Cardiac ventricle fibroblast (primary cell): ENCODE data around the gene FUT4. TPM values are rescaled to one million over a fixed set of nuclear protein-coding genes. Genes with fewer than 3 reads are reported as not detected.

Experiments used
- total RNA-seq: library from RNA; depleted of rRNA; stranded (reverse); fragments of >200 nt; gene quantifications from 2 replicates; pipeline ENCODE4 v1.2.3, GENCODE V29; 2015

Gene FUT4
- 4.2 and 5.2 TPM in 2 replicates for total RNA-seq

DNA sequence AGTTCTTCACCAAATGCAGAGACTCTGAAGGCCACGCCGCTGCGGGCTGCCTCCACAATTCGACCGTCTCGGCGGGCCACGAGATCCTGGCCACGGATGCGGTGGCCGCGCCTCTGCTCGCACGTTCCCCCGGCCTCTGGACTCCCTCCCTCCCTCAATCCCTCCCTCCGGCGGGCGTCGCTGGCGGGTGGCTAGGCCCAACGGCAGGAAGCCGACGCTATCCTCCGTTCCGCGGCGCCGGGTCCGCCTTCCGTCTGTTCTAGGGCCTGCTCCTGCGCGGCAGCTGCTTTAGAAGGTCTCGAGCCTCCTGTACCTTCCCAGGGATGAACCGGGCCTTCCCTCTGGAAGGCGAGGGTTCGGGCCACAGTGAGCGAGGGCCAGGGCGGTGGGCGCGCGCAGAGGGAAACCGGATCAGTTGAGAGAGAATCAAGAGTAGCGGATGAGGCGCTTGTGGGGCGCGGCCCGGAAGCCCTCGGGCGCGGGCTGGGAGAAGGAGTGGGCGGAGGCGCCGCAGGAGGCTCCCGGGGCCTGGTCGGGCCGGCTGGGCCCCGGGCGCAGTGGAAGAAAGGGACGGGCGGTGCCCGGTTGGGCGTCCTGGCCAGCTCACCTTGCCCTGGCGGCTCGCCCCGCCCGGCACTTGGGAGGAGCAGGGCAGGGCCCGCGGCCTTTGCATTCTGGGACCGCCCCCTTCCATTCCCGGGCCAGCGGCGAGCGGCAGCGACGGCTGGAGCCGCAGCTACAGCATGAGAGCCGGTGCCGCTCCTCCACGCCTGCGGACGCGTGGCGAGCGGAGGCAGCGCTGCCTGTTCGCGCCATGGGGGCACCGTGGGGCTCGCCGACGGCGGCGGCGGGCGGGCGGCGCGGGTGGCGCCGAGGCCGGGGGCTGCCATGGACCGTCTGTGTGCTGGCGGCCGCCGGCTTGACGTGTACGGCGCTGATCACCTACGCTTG lies at the start of gene FUT4:
FUT4 (plus strand) TSS at position 227 of the 951 bp plus-strand sequence; CDS start at position 440, 213 bp downstream.

GRCh38 chr11:94511932-94512781 lies 31.6 kb upstream of the FUT4 start, which contains the start of gene C11orf97:
Gene C11orf97, plus strand, starts transcription at chr11:94512461. Its CDS starts 68 bp downstream, at chr11:94512529.

GRCh38 chr11:94567181-94567670 lies 23.5 kb downstream of the FUT4 start, which contains the start of gene PIWIL4:
Gene PIWIL4, plus strand, starts transcription at chr11:94567368. Its CDS starts 151 bp downstream, at chr11:94567519.

Other genes starting within 250 kb of the FUT4 start
- not detected in 2 replicates for gene IZUMO1R, start 239.3 kb upstream of the FUT4 start, total RNA-seq
- not detected in 2 replicates for gene GPR83, start 142.5 kb upstream of the FUT4 start, total RNA-seq
- gene MRE11, start 50.1 kb upstream of the FUT4 start, total RNA-seq, result 5.2 and 9.7 TPM in 2 replicates
- 8.9 and 10.2 TPM in 2 replicates for gene ANKRD49, start 49.9 kb upstream of the FUT4 start, total RNA-seq
- not detected in 2 replicates for gene C11orf97, start 31.5 kb upstream of the FUT4 start, total RNA-seq
- gene PIWIL4, start 23.4 kb downstream of the FUT4 start, total RNA-seq, result 1.4 and 3.4 TPM in 2 replicates
- gene AMOTL1, start 224.4 kb downstream of the FUT4 start, total RNA-seq, result 35.2 and 37.8 TPM in 2 replicates